Amniotic stem cell (primary cell): ENCODE data around the gene CLSTN2.

ENCODE experiments used
- DNase-seq: peaks from one replicate; lab custom pipeline; 2025; lab: John Stamatoyannopoulos, UW

The CLSTN2 gene

DNA sequence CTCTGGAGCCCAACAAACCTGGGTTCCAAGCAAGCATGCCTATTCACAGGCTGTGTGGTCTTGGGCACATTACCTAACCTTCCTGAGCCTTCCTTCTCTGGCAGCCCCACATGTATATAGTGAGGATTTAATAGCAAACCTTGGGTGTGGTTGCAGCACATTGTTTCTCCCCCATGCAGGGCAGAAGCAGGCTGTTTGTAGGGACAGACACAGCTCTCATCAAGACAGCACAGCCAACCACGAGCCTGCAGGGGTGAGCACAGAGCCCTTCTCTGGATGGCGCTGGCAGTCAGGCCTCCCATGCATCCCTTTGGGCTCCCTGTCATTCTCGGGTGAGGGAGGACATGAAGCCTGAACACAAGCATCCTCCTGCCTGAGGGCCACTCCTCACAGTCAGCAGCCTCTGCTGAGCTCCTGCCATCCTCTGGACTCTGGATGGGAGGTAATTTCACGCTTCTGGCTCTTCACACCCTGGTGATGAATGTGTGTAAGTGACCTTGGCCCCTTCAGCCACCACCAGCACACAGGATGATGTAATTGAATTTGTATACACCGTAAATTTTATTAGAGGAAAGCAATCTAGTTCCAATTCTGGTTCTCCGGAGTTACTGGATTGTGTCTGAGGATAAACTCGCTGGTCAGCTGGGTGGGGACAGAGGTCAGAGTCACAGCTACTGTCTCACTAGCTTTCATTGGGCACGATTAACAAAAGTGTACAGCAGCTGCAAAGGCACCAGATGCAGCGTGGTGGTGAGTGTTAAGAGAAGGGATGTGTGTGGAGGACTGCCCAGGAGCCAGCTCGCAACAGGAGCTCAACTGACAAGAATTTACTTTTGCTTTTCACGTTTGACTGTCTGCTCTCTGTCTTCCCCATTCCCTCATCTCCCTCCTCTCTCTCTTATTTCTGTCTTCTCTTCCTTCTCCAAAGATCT, 118.1 kb downstream of the CLSTN2 start:
- no peak for DNase-seq

DNA sequence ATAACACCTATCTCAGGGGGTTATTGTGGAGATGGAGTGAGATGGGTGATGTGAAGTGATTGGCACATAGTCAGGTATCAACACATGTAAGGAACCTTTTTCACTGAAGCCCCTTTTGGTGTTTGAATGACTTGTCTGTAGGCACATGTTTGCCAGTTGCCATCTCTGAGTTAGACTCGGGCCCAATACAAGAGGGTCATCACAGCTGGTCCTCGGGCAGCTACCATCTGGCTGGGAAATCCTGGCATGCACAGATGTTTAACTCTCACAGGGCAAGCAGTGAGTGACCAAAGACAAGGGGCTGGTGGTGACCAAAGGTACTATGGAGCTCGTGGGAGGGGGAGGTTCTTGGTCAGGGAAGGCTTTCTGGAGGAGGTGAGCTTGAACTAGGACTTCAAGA, 118.8 kb downstream of the CLSTN2 start:
- DNase-seq = no peak

DNA sequence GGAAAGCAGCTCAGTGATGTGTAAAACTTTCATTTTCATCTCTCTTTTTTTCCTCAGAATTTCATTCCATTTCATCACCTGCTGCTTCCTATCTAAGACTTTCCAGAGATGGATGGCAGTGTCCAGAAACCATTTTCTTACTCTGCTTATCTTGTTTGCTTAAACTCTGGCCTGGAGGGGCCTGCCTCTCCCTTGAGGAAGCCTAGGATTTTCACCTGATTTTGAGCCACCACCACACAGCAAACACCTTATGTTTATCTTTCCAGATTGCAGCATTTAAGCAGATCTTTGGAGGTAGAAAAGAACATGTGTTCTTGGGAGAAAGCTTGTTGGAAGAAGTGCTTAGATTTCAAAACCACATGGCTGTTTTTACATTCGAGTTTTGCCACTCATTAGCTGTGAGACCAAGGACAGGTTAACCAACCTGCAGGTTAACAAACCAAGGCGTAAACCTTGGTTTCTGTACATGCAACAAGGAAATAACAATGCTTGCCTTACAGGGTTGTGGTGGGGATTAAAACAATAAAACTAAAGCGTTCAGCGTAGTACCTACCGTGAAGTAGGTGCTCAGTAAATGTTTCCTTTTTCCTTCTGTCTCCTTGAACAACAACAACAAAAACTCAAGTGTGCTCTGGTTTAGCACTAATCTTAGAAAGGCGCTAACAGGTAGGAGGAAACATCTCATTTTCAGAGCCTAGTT, 120.3 kb downstream of the CLSTN2 start:
- no peak for DNase-seq

- DNase-seq = no peak
Measured at GRCh38 chr3:140056047-140056446, 121.1 kb downstream of the CLSTN2 start.

DNA sequence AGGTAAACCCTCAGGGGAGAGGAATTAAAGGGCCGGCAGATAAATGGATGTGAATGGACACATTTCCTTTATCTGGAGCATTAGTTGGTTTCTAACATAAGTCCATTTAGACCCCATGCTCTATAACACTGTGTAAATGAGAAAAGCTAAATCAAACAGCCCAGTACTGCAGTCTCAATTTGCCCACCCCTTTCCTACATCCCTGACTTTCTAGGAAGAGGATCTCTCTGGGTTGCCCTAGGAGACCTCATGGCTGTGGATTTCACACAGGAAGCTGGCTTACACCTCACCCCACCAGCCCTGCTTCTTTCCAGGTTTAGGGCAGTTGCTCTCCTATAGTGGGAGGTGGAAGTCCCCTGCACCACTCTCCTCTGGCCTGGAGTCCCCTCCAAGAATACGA, 126.2 kb downstream of the CLSTN2 start:
- DNase-seq = no peak

DNA sequence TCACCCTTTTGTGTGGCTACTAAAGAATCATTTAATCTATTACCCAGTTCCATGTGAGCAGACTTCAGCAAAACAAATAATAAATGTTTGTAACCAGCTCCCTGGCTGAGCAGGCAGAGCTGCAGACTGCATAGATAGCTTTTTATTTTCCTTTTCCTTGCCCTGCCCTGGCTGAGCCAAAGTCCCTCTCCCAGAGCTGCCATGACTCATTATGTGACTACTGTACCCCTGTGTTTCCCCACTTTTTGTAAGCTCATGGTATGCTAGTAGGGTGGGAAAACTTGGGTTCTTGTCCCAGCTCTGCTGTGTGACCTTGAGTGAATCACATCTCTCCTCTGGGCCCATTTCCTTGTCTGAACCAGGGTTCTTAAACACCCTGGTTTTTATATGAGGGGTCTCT, 127.5 kb downstream of the CLSTN2 start:
- DNase-seq = no peak

DNA sequence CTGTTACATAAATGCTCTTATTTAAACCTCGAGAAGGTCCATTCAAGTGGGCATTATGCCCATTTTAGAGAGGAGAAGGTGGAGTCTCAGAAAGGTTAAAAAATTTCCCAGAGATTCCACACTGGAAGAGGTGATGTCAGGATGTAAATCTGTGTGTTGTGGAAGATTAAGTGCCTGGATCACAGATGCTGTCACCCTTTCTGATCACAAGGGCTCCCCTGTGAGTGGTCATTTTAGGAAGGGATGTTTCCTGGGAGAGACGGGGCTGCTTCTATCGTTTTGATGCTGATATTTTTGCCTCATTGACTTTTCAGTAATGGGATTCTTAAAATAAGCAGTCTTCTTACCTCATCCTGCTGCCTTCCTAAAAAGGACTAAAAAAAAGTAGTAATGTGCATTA, 132.5 kb downstream of the CLSTN2 start:
- no peak for DNase-seq

DNA sequence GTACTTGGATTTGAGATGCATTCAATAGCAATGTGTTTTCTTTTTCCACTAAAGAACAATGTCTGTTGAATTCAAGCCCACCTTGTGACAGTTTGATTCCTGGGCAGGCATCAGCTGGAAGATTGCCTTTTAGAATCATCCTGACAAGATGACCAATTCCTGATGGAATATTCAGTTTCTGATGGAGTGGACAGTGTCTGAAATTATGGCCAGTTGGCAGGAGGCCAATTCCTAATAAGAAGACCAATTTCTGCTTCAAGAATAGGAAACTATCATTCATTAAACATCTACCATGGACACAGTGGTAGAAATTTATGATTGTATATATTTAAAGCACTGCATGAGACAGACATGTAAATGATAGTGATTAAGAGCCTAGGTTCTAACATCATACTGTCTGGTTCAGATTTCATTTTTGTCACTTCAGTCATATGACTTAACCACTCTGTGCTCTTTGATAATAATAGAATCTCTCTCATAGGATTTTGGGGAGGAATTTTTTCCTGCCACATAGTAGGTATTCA, 133.6 kb downstream of the CLSTN2 start:
- DNase-seq = no peak

GRCh38 chr3:140073278-140074045, 138.5 kb downstream of the CLSTN2 start:
- no peak for DNase-seq

- no peak for DNase-seq
Measured at GRCh38 chr3:140076552-140076951, 141.6 kb downstream of the CLSTN2 start.

DNA sequence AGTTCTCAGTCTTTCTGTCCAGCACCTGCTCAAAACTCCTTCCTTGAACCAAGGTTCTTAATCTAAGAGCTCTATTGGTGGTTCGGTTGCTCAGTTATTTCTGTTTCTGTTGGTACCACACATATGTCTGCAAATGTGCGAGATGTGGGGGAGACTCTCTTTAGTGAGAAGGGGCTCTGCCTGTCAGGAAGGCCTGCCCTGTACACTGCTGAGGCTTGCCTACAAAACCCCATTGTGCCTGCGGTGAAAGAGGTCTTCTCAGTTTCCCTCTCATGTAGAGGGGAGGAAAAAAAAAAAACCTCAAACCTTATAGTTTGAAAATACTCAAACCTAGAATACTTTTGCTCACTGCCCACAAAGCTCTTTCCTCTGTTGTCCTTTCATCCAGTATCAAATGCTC, 142.4 kb downstream of the CLSTN2 start:
- DNase-seq = no peak

- no peak for DNase-seq
Measured at GRCh38 chr3:140078343-140078742, 143.4 kb downstream of the CLSTN2 start.

DNA sequence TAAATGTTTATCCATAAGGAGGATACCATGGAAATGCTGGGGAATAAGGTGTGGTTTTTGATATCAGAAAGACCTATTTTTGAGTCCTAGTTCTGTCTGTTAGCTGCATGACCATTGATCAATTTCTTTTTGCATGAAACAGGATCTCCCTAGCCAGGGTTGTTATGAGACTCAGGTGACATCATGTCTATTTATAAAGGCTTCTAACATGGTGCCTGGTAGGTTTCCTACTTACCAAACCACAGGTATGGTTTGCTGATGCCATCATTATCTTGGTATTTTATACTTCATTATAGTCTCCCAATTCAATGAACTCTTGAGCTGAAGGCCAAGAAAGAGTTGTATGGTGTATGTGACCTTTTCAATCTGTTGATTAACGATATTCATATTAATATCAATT, 144.0 kb downstream of the CLSTN2 start:
- DNase-seq = no peak

GRCh38 chr3:140081887-140082286, 146.9 kb downstream of the CLSTN2 start:
- DNase-seq = no peak

- DNase-seq = no peak
Measured at GRCh38 chr3:140085001-140085400, 150.0 kb downstream of the CLSTN2 start.

DNA sequence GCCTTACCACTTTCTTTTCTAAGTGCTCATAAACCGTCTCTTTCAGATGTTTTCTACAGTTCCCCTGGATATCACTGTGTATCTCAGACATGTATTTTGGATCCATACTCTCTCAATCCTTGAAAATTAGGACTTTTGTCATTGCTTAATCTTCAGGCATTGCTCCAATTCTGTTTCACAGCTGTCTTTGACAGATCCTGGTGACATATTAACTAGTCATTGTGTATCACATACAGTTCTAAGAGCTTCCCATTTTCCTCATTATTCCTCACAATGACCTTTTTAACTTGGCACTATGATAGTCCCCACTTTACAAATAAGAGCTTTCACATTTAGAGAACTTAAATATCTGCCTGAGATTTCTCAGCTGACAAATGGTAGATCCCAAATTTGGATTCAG, 151.7 kb downstream of the CLSTN2 start:
- DNase-seq = no peak

DNA sequence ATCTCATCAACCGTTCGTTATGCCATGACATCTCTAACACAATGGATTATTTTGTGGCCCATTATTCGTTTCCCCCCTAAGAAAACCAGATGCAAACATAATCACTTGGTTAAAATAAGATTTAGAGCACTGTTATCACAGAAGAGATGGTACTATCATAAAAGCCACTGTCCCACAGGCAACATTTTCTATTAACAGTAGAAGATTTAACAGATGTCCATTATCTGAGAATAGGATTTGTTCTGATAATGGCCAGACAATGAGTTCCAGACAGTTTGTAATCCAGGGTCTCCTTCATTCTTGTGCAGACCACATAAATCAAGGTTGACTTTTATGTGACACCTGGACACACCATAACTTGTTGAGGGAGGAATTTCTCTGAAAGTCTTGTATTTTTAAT, 153.1 kb downstream of the CLSTN2 start:
- DNase-seq = no peak

DNA sequence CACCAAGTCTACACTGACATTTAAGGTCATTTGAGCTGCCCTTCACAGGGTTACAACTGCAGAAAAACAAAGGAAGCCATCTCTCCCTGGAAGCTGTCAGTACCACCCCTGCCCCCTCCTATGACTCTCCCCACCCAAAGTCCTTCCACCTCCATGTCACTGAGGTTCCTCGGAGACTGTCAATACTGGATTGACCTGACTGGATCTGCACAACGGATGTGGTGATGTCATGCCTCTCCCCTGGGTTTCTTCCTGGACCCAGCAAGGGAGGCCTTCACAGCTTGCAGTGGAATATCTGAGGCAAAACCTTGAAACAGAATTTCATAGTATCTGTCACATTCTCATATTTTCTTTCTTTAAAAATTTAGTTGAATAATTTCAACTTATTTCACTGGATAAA, 153.5 kb downstream of the CLSTN2 start:
- DNase-seq = no peak

DNA sequence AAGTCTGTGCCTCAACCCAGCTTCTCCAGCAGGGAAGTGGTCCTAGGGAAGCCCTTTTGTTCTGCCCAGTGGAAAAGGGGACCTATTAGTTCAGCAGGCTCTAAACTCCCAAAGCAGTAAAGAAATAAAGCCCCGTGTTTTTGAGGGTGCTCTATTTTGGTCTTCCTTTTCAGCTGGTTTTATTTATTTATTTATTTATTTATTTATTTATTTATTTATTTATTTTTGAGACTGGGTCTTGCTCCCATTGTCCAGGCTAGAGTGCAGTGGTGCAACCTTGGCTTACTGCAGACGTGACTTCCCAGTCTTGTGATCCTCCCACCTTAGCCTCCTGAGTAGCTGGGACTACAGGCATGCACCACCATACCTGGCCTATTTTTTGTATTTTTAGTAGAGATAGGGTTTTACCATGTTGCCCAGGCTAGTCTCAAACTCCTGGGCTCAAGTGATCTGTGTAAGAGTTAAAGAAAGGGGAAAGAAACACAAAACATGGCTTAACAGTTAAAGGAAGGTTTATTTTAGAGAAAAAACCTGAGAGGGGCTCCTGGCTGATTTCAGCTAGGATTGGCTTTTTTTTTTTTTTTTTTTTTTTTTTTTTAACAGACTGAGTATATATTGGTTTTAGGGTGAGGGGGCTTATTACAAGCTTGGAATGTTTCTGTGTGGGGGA, 154.6 kb downstream of the CLSTN2 start:
- no peak for DNase-seq

DNA sequence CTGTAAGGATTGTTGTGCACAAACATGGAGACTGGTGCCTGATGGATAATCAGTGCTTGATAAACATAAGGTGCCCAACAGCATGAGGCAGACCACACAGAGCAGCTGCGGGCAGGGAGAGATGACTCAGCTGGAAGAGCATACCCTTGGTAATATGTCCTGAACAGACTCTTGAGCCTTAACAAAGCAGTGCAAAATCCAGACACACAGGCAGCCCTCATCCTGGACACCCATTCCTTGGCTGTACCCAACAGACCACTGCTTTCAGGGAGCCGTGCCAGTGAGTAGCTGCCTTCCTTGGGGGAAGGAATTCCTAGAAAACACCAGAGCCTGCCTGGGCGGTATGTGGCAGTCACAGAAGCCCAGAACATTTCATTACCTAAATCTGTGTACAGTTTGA, 156.2 kb downstream of the CLSTN2 start:
- DNase-seq = no peak

DNA sequence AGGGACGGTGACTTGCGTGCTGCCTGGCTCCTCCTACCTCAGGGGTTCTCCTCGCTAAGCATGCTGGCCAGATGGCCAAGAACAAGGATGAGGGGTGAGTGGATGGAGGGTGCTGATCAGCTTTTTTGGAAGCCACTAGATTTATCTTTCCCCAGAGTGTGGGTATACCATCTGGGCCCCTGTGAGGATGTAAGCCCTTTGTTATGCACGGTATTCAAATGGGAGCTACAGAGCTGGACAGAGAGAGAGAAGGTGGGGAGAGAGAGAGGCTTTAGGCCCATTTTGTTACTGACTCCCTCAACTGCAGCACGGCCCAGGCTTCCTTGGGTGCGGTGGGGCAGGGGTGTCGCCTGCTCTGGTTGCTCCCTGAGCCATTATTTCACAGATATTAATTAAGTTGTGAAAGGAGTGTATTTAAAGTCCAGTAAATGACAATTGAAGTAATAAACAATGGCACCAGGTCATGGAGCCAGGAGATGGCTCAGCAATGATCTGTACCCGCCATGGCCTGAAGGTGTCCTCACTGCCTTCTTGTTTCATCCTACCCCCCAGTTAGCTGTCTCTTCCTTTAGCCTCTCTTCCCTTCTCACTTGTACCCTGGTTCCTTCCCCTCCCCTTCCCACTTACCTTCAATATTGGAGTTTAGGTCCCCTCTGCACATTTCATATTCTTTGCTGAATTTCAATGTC, 158.0 kb downstream of the CLSTN2 start:
- DNase-seq = no peak
